Measurements from ENCODE around the gene PDHX.
"Not testable (repeated sequence)": the region's sequence is repeated elsewhere in the genome, so short reads cannot be mapped to it uniquely, and the experiment has no call there.

The PDHX gene

DNA sequence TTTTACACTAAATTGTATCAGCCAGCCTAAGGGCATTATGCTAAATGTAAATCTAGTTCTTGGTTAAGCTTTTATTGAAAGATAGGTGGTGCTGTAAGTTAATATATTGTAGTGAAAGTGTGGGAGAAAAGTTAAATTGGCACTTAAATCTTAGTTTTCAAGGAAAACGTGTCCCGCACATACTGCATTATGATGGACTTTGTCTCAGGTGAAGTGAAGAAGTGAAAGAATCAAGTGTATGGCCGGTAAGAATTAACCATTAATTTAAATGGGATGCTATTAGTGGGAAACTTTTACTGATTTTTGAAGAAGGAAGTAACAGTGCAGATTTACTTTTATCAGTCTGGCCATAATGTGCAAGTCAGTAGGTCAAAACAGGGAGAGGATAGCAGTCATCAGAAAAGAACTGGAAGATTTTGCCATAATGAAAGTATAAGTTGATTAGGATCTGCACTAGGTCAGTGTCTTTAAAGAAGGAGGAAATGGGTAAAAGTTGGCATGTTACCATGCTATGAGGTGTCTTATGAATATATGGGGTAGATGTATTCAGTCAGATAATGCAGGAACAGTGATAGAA lies 81.6 kb downstream of the PDHX start:
- no peak for DNase-seq

GRCh38 chr11:34999453-34999852 lies 83.0 kb downstream of the PDHX start:
- no peak for DNase-seq

DNA sequence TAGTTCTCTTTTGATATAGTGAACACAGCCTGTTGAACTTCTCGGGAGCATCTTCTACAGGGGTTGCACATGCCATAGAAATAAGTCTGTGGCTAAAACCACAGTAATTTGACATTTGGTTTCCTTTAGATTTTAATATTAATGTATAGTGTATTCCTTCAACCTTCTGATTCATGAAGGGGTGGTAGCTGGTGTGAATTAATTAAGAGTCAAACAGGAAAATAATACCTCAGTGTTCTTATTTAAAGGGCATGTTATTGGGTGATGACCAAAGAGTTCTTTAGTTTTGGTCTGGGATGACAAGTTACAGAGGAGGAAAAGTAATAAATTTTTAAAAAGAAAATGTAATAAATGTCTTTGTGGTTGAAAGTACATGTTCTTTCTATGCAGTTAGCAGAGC lies 86.8 kb downstream of the PDHX start:
- DNase-seq = no peak

- no peak for DNase-seq
These were observed 87.2 kb downstream of the PDHX start for GRCh38 chr11:35003658-35004057.

DNA sequence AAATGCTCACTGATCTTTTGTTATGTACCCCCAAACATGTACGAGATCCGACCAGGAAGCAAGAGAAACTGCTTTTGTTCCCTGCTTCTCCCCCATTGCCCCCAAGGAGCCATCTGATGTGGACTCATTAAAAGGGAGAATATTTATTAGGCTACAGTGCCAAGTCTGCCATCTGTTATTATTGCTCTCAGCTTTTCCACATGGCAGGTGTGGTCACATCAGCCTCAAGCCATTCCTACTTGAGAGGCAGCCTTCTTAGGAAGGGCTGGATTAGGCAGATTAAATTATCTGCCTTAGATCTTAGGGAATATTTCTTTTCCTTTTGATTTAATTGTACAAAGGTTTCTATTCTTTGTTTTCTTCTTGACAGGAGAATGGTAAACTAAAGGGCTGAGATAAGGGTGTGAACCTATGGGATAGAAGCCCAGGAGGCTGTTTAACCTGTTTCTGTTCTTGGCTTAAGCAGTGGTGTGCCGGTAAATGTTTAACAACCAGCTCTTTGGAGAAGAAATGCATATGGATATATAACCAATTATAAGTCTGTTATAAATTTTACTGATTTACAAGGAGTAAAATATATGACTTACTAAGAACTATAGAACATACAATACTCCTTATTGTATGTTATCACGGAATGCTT lies 88.8 kb downstream of the PDHX start:
- no peak for DNase-seq

DNA sequence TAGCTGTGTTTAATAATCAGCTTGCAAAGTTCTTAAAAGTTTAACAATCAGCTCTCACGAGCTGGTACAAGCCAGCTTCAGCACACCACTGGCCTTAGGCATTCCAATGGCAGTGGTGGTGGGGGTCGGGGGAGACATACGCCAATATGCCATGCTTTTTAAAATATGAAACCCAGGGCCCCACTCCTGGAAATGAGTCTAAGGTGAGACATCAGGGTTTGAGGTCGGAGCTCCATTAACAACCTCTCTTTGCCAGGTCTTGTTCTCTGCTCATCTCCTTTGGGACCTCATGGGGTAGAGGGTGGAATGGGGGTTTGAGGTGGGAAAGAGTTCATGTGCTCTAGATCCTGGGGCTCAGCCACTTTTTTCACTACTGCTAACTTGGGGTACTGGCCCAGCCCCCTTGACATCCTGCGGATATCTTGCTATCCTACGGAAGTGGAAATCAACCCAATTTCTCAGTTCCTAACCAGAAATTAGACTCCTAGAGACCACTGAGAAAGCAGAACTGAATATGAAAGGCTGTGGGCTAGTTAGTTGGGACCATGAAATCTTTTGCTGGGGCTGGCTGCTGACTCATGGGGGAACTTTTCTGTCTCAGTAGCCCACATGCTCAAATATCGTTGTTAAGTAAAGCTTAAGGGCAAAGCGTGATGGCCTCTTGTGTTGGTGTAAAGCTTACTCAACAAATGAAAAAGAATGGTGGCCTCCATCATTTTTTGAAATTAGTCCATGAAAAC lies 90.1 kb downstream of the PDHX start:
- peak; percentile 49 for DNase-seq

GRCh38 chr11:35007277-35007676 lies 90.9 kb downstream of the PDHX start:
- no peak for DNase-seq

DNA sequence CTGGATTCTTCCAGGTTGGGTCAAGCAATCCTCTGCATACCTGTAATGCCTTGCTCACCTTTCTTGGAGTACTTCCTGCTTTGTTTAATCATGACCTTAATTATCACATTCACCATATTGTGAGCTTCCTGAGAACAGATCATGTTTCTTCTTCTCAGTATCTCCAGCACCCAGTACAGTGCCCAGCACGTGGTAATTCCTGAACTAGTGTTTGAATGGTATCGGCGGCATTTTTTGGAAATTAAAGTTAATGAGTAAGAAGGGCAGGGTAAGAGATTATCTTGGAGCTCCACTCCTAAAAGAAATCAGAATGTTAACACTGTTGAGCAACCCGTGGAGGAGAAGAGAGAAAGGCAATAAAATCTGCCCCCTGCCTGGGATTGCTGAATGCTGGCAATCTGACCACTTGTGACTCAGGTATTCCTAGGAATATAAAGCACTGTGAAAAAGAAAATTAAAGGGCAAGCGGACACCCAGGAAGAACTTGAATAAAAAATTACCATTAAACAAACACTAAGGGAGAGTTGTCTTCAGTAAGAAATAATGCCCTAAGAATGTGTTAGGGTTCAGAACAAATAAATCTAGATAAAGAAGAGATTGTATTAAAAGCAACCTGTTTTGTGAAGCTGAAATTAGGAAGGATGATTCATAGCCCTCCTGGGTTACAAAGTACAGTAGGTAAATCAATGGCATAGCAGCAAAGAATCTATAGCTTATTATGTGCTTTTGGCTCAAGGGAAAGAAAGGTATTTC lies 92.9 kb downstream of the PDHX start:
- no peak for DNase-seq

GRCh38 chr11:35009944-35010342 lies 93.5 kb downstream of the PDHX start:
- no peak for DNase-seq

- no peak for DNase-seq
These were observed 94.2 kb downstream of the PDHX start for GRCh38 chr11:35010654-35011053.

DNA sequence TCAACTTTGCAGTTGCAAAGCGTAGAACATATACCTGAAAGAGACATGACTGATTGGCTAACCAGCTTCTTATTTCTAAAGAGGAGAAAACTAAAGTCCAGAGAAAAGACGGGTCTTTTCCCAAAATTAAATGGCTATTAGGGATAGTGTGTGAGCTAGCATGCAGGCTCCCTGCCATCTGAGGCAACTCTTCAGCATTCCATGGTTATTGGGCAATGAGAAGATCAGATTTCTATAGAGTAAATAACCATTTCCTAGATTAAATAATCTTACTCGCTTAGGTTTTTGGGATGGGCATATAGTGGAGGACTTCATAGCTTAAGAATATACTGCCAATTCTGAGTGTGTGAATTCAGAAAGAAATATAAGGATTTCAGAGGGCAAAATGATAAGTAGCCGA lies 95.0 kb downstream of the PDHX start:
- DNase-seq = no peak

DNA sequence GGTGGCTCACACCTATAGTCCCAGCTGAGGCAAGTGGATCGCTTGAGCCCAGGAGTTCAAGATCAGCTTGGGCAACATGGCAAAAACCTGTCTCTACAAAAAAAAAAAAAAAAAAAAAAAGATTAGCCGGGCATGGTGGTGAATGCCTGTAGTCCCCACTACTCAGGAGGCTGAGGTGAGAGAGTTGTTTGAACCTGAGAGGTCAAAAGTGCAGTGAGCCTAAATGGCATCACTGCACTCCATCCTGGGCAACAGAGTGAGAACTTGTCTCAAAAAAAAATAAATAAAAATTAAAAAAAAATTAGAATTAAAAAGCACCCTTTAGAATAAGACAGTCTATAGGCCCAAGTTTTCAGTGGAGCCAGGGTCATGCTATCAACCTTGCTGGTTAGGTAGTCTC lies 95.5 kb downstream of the PDHX start:
- no peak for DNase-seq

DNA sequence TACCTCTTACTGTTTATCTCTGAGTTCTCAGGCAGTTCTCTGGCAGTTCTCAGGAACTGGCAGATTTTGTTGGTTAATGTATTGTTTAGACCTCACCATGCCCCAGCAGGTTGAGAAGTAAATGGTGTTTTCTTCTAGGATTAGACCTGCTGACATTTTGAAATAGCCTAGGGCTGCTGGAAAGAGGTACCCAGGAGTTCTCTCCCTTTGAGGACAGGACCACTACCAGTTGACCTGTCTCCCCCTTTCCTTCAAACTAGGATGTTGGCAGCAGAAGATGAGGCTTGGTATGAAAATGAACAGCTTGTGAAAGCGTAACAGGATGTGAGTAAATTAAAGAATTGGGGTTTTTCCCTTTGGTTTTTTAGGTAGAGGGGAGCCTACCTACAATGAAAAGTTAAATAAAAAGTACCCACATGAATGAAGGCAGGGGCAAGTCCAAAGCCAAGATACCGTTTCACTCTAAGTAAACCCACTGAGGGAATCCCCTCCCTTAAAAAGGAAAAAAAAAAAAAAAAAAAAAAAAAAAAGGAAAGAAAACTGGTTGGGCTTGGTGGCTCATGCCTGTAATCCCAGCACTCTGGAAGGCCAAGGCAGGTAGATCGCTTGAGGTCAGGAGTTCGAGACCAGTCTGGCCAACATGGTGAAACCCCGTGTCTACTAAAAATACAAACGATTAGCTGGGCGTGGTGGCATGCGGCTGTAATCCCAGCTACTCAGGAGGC lies 96.2 kb downstream of the PDHX start:
- peak; percentile 21 for DNase-seq

DNA sequence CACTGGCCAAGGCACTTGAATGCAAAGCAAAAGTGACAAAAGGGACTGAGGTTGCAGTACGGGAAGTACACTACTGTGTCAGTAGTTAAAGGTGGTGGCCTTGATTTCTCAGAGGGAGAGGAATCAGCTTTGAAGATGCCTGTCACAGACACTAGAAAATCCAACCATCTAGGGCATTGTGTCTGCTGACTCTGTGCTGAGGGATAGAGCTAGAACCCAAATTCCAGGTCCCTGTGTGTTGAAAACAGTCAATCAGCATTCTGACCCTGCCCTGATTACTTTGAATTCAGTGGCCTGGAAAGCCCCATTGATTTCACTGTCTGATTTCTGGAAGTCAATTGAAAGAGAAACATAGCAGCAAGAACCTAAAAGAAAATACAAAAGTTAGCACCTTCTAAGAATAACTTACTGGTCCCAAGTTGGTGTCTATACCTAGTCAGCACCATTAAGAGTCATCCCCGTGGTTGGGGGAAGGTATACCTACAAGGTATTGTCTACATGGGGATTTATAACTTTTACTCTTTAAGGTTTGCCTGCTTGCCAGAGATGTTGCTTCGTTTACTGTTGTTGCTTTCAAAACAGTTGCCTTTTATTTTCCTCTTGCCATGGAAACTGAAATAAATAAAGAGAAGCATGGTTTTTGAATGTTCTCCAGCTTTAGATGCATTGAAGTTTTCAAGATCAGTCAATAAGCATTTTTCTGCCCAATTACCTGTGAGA lies 97.3 kb downstream of the PDHX start:
- DNase-seq = peak; percentile 22

GRCh38 chr11:35014346-35014745 lies 97.9 kb downstream of the PDHX start:
- DNase-seq = no peak

GRCh38 chr11:35015621-35016387 lies 99.4 kb downstream of the PDHX start:
- no peak for DNase-seq

DNA sequence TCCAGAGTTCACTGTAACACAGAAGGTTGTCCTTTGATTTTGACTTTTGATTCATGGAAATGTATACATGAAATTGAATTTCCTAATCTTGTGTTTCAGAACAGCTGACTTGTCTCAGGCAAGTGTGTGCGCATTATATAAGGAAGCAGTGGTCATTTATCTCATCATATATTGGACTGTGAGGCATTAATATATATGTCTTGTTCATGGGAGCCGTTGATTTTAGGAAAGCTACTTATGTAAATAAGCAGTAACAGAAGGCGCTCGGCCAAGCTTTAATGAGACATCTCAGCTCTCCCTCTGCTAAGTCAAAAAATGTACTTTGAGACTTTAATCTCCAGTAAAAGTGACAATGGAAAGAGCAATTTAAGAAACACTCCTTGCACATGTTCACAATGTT lies 100.5 kb downstream of the PDHX start:
- DNase-seq = no peak

- no peak for DNase-seq
These were observed 101.3 kb downstream of the PDHX start for GRCh38 chr11:35017528-35018342.

DNA sequence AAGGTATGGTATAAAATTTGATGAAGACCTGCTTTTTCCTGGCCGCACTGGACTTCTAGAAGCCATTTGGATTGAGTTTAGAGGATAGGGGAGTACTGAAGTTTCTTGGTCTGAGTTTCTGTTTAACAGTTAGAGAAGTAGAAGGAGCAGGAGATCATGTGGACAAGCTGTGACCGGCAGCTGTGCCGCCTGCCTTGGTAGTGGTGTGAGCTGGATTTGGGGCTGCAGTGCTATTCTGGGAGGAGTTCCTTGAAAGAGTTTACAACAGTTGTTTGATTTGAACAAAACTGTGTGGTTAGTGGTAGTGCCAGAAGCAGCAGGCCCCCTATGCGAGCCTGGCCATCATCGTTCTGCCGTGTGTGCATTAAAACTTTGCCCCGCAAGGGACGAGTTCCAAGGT lies 105.2 kb downstream of the PDHX start:
- no peak for DNase-seq

- DNase-seq = not testable (repeated sequence)
These were observed 107.5 kb downstream of the PDHX start for GRCh38 chr11:35023940-35024339.

- DNase-seq = not testable (repeated sequence)
These were observed 111.6 kb downstream of the PDHX start for GRCh38 chr11:35028007-35028406.

All from CD4-positive, alpha-beta T cell treated with Interferon gamma for 1 hour (primary cell).